ENCODE data around the gene PXMP2.
"Not testable (repeated sequence)": the region's sequence is repeated elsewhere in the genome, so short reads cannot be mapped to it uniquely, and the experiment has no call there.

PXMP2 gene

GRCh38 chr12:132660996-132661395, 26.4 kb upstream of the PXMP2 start:
- DNase-seq = no peak

- no peak for DNase-seq
Measured at GRCh38 chr12:132661972-132662371, 25.4 kb upstream of the PXMP2 start.

- no peak for DNase-seq
Measured at GRCh38 chr12:132662901-132663755, 24.3 kb upstream of the PXMP2 start.

- no peak for DNase-seq
Measured at GRCh38 chr12:132664206-132665148, 22.9 kb upstream of the PXMP2 start.

GRCh38 chr12:132665149-132665491, 22.3 kb upstream of the PXMP2 start:
- DNase-seq = no peak

GRCh38 chr12:132665794-132666193, 21.6 kb upstream of the PXMP2 start:
- DNase-seq = no peak

GRCh38 chr12:132668191-132669088, 18.9 kb upstream of the PXMP2 start:
- DNase-seq = no peak

GRCh38 chr12:132669166-132669879, 18.1 kb upstream of the PXMP2 start:
- DNase-seq = no peak

GRCh38 chr12:132672116-132672515, 15.3 kb upstream of the PXMP2 start:
- no peak for DNase-seq

- no peak for DNase-seq
Measured at GRCh38 chr12:132672678-132673077, 14.7 kb upstream of the PXMP2 start.

GRCh38 chr12:132673288-132674179, 13.9 kb upstream of the PXMP2 start:
- no peak for DNase-seq

GRCh38 chr12:132674561-132674960, 12.8 kb upstream of the PXMP2 start:
- no peak for DNase-seq

GRCh38 chr12:132675757-132676432, 11.5 kb upstream of the PXMP2 start:
- no peak for DNase-seq

- no peak for DNase-seq
Measured at GRCh38 chr12:132677492-132677891, 9.9 kb upstream of the PXMP2 start.

- DNase-seq = no peak
Measured at GRCh38 chr12:132685400-132685799, 2.0 kb upstream of the PXMP2 start.

GRCh38 chr12:132686825-132687210, 569 bp upstream of the PXMP2 start:
- DNase-seq = no peak

GRCh38 chr12:132689227-132689626, 1.8 kb downstream of the PXMP2 start:
- DNase-seq = no peak

GRCh38 chr12:132690112-132690511, 2.7 kb downstream of the PXMP2 start:
- DNase-seq = no peak

- not testable (repeated sequence) for DNase-seq
Measured at GRCh38 chr12:132692030-132692429, 4.6 kb downstream of the PXMP2 start.

GRCh38 chr12:132694888-132695287, 7.5 kb downstream of the PXMP2 start:
- not testable (repeated sequence) for DNase-seq
